ENCODE data around the gene ARHGEF19. TPM values are rescaled to one million over a fixed set of nuclear protein-coding genes. Genes with fewer than 3 reads are reported as not detected.
"Not testable (repeated sequence)": the region's sequence is repeated elsewhere in the genome, so short reads cannot be mapped to it uniquely, and the experiment has no call there.

ARHGEF19 gene
- total RNA-seq, 1 donor from 2014 or later, result 151 TPM

- Mint-ChIP-seq H3K36me3 (ENCODE audit: insufficient read depth) (no peaks in the 10 kb centered on the region), H3K4me1 (ENCODE audit: low read depth) (peaks cover 13% of the 10 kb centered on the region), H3K4me3 (ENCODE audit: low read depth) (peak overlapping the region; percentile 77), H3K9me3 (ENCODE audit: low read depth) (no peaks in the 10 kb centered on the region), H3K27me3 (peaks cover 32% of the 10 kb centered on the region), H3K27ac (peak overlapping the region; percentile 84)
- TF ChIP-seq CTCF (IDR thresholded peaks at IDR 0.05; ENCODE audit: unreplicated experiment), result no peak
- peak; percentile 91 for DNase-seq (ENCODE audit: low spot score, unreplicated experiment)
These were observed 4.8 kb upstream of the ARHGEF19 start for GRCh38 chr1:16217061-16217785.

- peaks cover 18% of the 10 kb centered on the region for H3K4me1 Mint-ChIP-seq (ENCODE audit: low read depth)
- no peak for TF ChIP-seq CTCF (IDR thresholded peaks at IDR 0.05; ENCODE audit: unreplicated experiment)
- peak overlapping the region; percentile 77 for H3K4me3 Mint-ChIP-seq (ENCODE audit: low read depth)
- H3K27me3 Mint-ChIP-seq, result peaks cover 22% of the 10 kb centered on the region
- H3K36me3 Mint-ChIP-seq (ENCODE audit: insufficient read depth), result no peaks in the 10 kb centered on the region
- no peaks in the 10 kb centered on the region for H3K9me3 Mint-ChIP-seq (ENCODE audit: low read depth)
- DNase-seq (ENCODE audit: low spot score, unreplicated experiment), result peak; percentile 82
- peak overlapping the region; percentile 76 for H3K27ac Mint-ChIP-seq
These were observed 3.7 kb upstream of the ARHGEF19 start for GRCh38 chr1:16215882-16216753.

GRCh38 chr1:16215240-16215639 lies 2.8 kb upstream of the ARHGEF19 start:
- not testable (repeated sequence) for H3K27ac Mint-ChIP-seq; H3K4me3 Mint-ChIP-seq (ENCODE audit: low read depth); H3K36me3 Mint-ChIP-seq (ENCODE audit: insufficient read depth); DNase-seq (ENCODE audit: low spot score, unreplicated experiment); H3K9me3 Mint-ChIP-seq (ENCODE audit: low read depth)
- peaks cover 20% of the 10 kb centered on the region for H3K27me3 Mint-ChIP-seq
- peaks cover 27% of the 10 kb centered on the region for H3K4me1 Mint-ChIP-seq (ENCODE audit: low read depth)

GRCh38 chr1:16213544-16213943 lies 1.1 kb upstream of the ARHGEF19 start:
- not testable (repeated sequence) for H3K27ac Mint-ChIP-seq; H3K4me3 Mint-ChIP-seq (ENCODE audit: low read depth); H3K36me3 Mint-ChIP-seq (ENCODE audit: insufficient read depth); DNase-seq (ENCODE audit: low spot score, unreplicated experiment); H3K27me3 Mint-ChIP-seq; H3K9me3 Mint-ChIP-seq (ENCODE audit: low read depth)
- peaks cover 32% of the 10 kb centered on the region for H3K4me1 Mint-ChIP-seq (ENCODE audit: low read depth)

GRCh38 chr1:16213013-16213412 lies 561 bp upstream of the ARHGEF19 start:
- no peak for DNase-seq (ENCODE audit: low spot score, unreplicated experiment)
- Mint-ChIP-seq H3K27ac (peak overlapping the region; percentile 49), H3K4me1 (ENCODE audit: low read depth) (peaks cover 30% of the 10 kb centered on the region), H3K36me3 (ENCODE audit: insufficient read depth) (peaks cover 2% of the 10 kb centered on the region), H3K27me3 (no peaks in the 10 kb centered on the region), H3K4me3 (ENCODE audit: low read depth) (peak overlapping the region; percentile 85), H3K9me3 (ENCODE audit: low read depth) (no peaks in the 10 kb centered on the region)
- TF ChIP-seq CTCF (IDR thresholded peaks at IDR 0.05; ENCODE audit: unreplicated experiment), result no peak

- H3K4me1 Mint-ChIP-seq (ENCODE audit: low read depth), result peaks cover 32% of the 10 kb centered on the region
These were observed 628 bp downstream of the ARHGEF19 start for GRCh38 chr1:16211824-16212223.

More at GRCh38 chr1:16211824-16212223, 628 bp downstream of the ARHGEF19 start:
- no peak for TF ChIP-seq CTCF (IDR thresholded peaks at IDR 0.05; ENCODE audit: unreplicated experiment)
- peak overlapping the region; percentile 85 for H3K27ac Mint-ChIP-seq
- peak overlapping the region; percentile 85 for H3K4me3 Mint-ChIP-seq (ENCODE audit: low read depth)
- H3K36me3 Mint-ChIP-seq (ENCODE audit: insufficient read depth), result peaks cover 4% of the 10 kb centered on the region
- H3K27me3 Mint-ChIP-seq, result no peaks in the 10 kb centered on the region
- no peak for DNase-seq (ENCODE audit: low spot score, unreplicated experiment)
- H3K9me3 Mint-ChIP-seq (ENCODE audit: low read depth), result no peaks in the 10 kb centered on the region
